Neural cell (in vitro differentiated cells): ENCODE results near the gene GALNT2. TPM values are rescaled to one million over a fixed set of nuclear protein-coding genes. Genes with fewer than 3 reads are reported as not detected.

ENCODE experiments used
- H2AFZ ChIP-seq: fragments of 200-600, 300-800 bp; sonication (generic), shearing (Covaris generic); 2 replicates; pipeline ENCODE4 v1.6.0; 2014; ENCODE audit warnings: low read depth, mild to moderate bottlenecking, antibody characterized with exemption, low read length, moderate library complexity
- H3F3A ChIP-seq: fragments of 200-600 bp; shearing (Covaris generic); 2 replicates; pipeline ENCODE4 v1.6.1; 2016; ENCODE audit warnings: mild to moderate bottlenecking, moderate library complexity, mixed read lengths, antibody characterized with exemption, low read length; ENCODE audit not compliant: insufficient read depth, poor library complexity, severe bottlenecking
- H3K27ac ChIP-seq: fragments of 200-600, 300-800 bp; sonication (generic), shearing (Covaris generic); 2 replicates; pipeline ENCODE4 v1.5.1; 2014; ENCODE audit warnings: mild to moderate bottlenecking, low read length, moderate library complexity
- H3K27me3 ChIP-seq: fragments of 300-800, 200-600 bp; sonication (generic), shearing (Covaris generic); 2 replicates; pipeline ENCODE4 v1.6.0; 2014; ENCODE audit warnings: mild to moderate bottlenecking, low read depth, low read length, moderate library complexity; ENCODE audit not compliant: insufficient read depth
- H3K36me3 ChIP-seq: fragments of 300-800, 200-600 bp; sonication (generic), shearing (Covaris generic); 2 replicates; pipeline ENCODE4 v1.5.1; 2014; ENCODE audit warnings: mild to moderate bottlenecking, antibody characterized with exemption, low read length, moderate library complexity; ENCODE audit not compliant: insufficient read depth
- H3K4me2 ChIP-seq: fragments of 300-800, 200-600 bp; sonication (generic), shearing (Covaris generic); 2 replicates; pipeline ENCODE4 v1.6.0; 2014; ENCODE audit warnings: mild to moderate bottlenecking, low read length
- H3K4me3 ChIP-seq: fragments of 300-800, 200-600 bp; sonication (generic), shearing (Covaris generic); 2 replicates; pipeline ENCODE4 v1.5.1; 2014; ENCODE audit warnings: mild to moderate bottlenecking, low read length, moderate library complexity
- H3K79me2 ChIP-seq: fragments of 200-600 bp; shearing (Covaris generic); replicated peaks from 2 replicates; pipeline ENCODE4 v1.6.0; 2014; ENCODE audit warnings: mild to moderate bottlenecking, low read length, moderate library complexity; ENCODE audit not compliant: insufficient read depth
- H3K9ac ChIP-seq: fragments of 300-800, 200-600 bp; sonication (generic), shearing (Covaris generic); 2 replicates; pipeline ENCODE4 v1.6.1; 2016; ENCODE audit warnings: mild to moderate bottlenecking, low read length, mixed read lengths
- H3K9me2 ChIP-seq: fragments of 200-600 bp; shearing (Covaris generic); 2 replicates; pipeline ENCODE4 v1.6.1; 2016; ENCODE audit warnings: mild to moderate bottlenecking, low read length, mixed read lengths; ENCODE audit not compliant: insufficient read depth
- H3K9me3 ChIP-seq: fragments of 200-600, 300-800 bp; sonication (generic), shearing (Covaris generic); 2 replicates; pipeline ENCODE4 v1.6.1; 2016; ENCODE audit warnings: mild to moderate bottlenecking, mixed run types, low read length, moderate library complexity, mixed read lengths
- H4K20me1 ChIP-seq: fragments of 200-600 bp; shearing (Covaris generic); 2 replicates; pipeline ENCODE4 v1.6.1; 2016; ENCODE audit warnings: mild to moderate bottlenecking, mixed run types; ENCODE audit not compliant: insufficient read depth
- EP300 ChIP-seq: fragments of 450-650 bp; conservative IDR thresholded peaks from 2 replicates; pipeline ENCODE4 v1.6.1; 2014; ENCODE audit warnings: antibody characterized with exemption, mild to moderate bottlenecking, moderate library complexity; ENCODE audit not compliant: poor library complexity, severe bottlenecking
- EZH2 ChIP-seq: fragments of 200-600, 300-800 bp; shearing (Covaris generic), sonication (generic); IDR thresholded peaks from 2 replicates; pipeline ENCODE4 v1.6.1; 2014; ENCODE audit warnings: antibody characterized with exemption, low read length, borderline replicate concordance, mild to moderate bottlenecking; ENCODE audit not compliant: insufficient read depth, poor library complexity, severe bottlenecking
- MXI1 ChIP-seq: fragments of 450-650 bp; conservative IDR thresholded peaks from 2 replicates; pipeline ENCODE4 v1.6.1; 2014; ENCODE audit warnings: antibody characterized with exemption, mild to moderate bottlenecking; ENCODE audit not compliant: poor library complexity, severe bottlenecking
- POLR2AphosphoS5 ChIP-seq: IDR thresholded peaks from 2 replicates; pipeline ENCODE4 v1.6.1; 2012
- RAD21 ChIP-seq: fragments of 450-650 bp; conservative IDR thresholded peaks from 2 replicates; pipeline ENCODE4 v1.6.1; 2014; ENCODE audit warnings: antibody characterized with exemption, mild to moderate bottlenecking, moderate library complexity
- SMC3 ChIP-seq: fragments of 450-650 bp; conservative IDR thresholded peaks from 2 replicates; pipeline ENCODE4 v1.6.1; 2014; ENCODE audit warnings: antibody characterized with exemption, mild to moderate bottlenecking, moderate library complexity; ENCODE audit not compliant: poor library complexity
- TAF1 ChIP-seq: IDR thresholded peaks from 2 replicates; pipeline ENCODE4 v1.6.1; 2012; ENCODE audit warnings: low read depth
- polyA plus RNA-seq: library from polyadenylated mRNA; depleted of rRNA; stranded (reverse); fragments of >200 nt; gene quantifications from 2 replicates; pipeline ENCODE4 v1.2.3, GENCODE V29; 2014
- TF ChIP-seq, protein P1 (sequence below): IDR thresholded peaks from 2 replicates; pipeline ENCODE4 v1.6.1; 2012; ENCODE audit warnings: borderline replicate concordance
- TF ChIP-seq, protein P2 (sequence below): fragments of 450-650 bp; IDR thresholded peaks from 2 replicates; pipeline ENCODE4 v1.5.1; 2014; ENCODE audit warnings: antibody characterized with exemption, mild to moderate bottlenecking, moderate library complexity; ENCODE audit not compliant: poor library complexity, severe bottlenecking

Gene GALNT2
- polyA plus RNA-seq, 1 donor from 2014 or later: 38.8 TPM

DNA sequence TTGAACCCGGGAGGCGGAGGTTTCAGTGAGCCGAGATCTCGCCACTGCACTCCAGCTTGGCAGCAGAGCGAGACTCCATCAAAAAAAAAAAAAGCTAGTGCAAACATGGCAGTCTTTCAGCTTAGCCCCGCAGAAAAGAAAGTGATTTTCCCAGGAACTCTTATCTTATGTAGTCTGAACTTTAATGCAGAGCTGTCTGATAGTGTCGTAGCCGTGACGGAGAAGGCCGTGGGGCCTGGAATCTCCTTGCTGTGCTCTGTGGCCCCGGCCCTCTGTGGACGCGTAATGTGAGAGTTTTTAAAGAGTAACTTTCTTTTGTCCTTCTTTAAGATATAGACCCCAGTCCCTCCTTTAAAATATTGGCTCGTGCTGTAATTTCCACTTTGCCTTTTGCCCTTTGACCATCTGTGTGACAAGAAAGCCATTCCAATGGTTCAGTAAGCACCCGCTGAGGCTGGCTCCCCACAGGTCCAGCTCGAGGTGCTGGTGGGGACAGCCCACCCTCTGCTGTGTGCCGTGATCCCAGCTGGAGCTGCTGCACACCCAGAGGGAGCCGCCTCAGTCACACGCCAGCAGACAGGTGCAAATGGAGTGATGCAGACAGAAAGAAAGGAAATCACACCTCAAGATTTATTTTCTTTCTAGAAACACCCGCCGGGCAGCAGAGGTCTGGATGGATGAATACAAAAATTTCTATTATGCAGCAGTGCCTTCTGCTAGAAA lies 195.1 kb downstream of the GALNT2 start:
- Histone ChIP-seq H3K27ac (no peak overlapping the region), H3K9me2 (no peaks in the 10 kb centered on the region), H3K9ac (no peak overlapping the region), H3K79me2 (no peaks in the 10 kb centered on the region), H3K9me3 (no peaks in the 10 kb centered on the region), H3K4me3 (no peak overlapping the region), H3K27me3 (no peaks in the 10 kb centered on the region), H2AFZ (no peak overlapping the region), H3K36me3 (no peaks in the 10 kb centered on the region), H3K4me2 (no peak overlapping the region), H4K20me1 (no peaks in the 10 kb centered on the region), H3F3A (no peaks in the 10 kb centered on the region)
- no peak for TF ChIP-seq RAD21
- TF ChIP-seq, protein P1, sequence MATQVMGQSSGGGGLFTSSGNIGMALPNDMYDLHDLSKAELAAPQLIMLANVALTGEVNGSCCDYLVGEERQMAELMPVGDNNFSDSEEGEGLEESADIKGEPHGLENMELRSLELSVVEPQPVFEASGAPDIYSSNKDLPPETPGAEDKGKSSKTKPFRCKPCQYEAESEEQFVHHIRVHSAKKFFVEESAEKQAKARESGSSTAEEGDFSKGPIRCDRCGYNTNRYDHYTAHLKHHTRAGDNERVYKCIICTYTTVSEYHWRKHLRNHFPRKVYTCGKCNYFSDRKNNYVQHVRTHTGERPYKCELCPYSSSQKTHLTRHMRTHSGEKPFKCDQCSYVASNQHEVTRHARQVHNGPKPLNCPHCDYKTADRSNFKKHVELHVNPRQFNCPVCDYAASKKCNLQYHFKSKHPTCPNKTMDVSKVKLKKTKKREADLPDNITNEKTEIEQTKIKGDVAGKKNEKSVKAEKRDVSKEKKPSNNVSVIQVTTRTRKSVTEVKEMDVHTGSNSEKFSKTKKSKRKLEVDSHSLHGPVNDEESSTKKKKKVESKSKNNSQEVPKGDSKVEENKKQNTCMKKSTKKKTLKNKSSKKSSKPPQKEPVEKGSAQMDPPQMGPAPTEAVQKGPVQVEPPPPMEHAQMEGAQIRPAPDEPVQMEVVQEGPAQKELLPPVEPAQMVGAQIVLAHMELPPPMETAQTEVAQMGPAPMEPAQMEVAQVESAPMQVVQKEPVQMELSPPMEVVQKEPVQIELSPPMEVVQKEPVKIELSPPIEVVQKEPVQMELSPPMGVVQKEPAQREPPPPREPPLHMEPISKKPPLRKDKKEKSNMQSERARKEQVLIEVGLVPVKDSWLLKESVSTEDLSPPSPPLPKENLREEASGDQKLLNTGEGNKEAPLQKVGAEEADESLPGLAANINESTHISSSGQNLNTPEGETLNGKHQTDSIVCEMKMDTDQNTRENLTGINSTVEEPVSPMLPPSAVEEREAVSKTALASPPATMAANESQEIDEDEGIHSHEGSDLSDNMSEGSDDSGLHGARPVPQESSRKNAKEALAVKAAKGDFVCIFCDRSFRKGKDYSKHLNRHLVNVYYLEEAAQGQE: no peak

DNA sequence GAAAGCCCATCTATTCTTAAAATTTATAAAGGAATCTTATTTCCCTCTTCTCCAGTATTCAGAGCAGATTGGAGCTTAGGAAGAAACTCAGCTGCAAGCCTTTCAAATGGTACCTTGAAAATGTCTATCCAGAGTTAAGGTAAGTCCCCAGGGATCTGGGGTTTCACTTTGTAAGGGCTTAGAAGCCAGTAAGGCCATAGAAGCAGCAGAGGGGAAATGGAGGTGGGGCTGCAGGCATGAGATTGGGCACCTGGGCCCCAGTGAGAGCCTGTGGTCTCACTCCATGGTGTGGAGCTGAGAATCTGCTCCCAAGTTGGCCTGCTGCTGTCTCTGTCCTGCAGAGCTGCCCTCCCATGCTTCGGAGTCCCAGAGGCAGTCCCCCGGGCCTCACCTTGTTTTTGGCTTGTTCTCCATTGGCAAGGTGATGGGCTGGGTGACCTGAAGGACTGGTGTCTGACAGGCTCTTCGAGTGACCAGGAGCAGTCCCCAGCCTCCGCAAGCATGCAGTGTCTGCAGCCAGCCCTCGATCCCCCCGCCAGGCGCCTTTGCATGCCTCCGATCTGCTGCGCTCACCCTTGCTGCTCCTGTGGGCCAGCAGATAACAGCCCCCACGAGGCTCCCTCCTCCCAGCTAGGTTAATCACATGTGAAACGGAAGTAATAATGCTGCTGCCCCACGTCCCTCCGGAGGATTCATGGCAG lies 196.0 kb downstream of the GALNT2 start:
- no peaks in the 10 kb centered on the region for H3K36me3 ChIP-seq

More for the DNA sequence above, 196.0 kb downstream of the GALNT2 start:
- Histone ChIP-seq H4K20me1 (no peaks in the 10 kb centered on the region), H3F3A (no peaks in the 10 kb centered on the region), H3K27me3 (no peaks in the 10 kb centered on the region), H3K79me2 (no peaks in the 10 kb centered on the region), H3K4me3 (no peak overlapping the region), H3K9ac (no peak overlapping the region), H3K9me3 (no peaks in the 10 kb centered on the region), H3K9me2 (no peaks in the 10 kb centered on the region), H3K27ac (no peak overlapping the region), H2AFZ (no peak overlapping the region), H3K4me2 (no peak overlapping the region)
- TF ChIP-seq EZH2 (no peak), EP300 (no peak), TAF1 (no peak), SMC3 (no peak), POLR2AphosphoS5 (no peak), MXI1 (no peak), RAD21 (no peak)
- TF ChIP-seq, protein P1: no peak
- TF ChIP-seq, protein P2, sequence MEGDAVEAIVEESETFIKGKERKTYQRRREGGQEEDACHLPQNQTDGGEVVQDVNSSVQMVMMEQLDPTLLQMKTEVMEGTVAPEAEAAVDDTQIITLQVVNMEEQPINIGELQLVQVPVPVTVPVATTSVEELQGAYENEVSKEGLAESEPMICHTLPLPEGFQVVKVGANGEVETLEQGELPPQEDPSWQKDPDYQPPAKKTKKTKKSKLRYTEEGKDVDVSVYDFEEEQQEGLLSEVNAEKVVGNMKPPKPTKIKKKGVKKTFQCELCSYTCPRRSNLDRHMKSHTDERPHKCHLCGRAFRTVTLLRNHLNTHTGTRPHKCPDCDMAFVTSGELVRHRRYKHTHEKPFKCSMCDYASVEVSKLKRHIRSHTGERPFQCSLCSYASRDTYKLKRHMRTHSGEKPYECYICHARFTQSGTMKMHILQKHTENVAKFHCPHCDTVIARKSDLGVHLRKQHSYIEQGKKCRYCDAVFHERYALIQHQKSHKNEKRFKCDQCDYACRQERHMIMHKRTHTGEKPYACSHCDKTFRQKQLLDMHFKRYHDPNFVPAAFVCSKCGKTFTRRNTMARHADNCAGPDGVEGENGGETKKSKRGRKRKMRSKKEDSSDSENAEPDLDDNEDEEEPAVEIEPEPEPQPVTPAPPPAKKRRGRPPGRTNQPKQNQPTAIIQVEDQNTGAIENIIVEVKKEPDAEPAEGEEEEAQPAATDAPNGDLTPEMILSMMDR: no peak
